OCI-LY7 (cell line): ENCODE results near the gene SOX2.

Experiments
- EZH2phosphoT487 ChIP-seq: fragments of 200-600 bp; sonication (generic); IDR thresholded peaks from 2 replicates; pipeline ENCODE4 v1.6.1; 2018; ENCODE audit warnings: low read depth, borderline replicate concordance, mild to moderate bottlenecking, mixed run types, antibody characterized with exemption, low read length, moderate library complexity, mixed read lengths
- TF ChIP-seq, protein P1 (sequence below): fragments of 200-600 bp; sonication (generic); conservative IDR thresholded peaks from 2 replicates; pipeline ENCODE4 v1.5.1; 2014; ENCODE audit warnings: mild to moderate bottlenecking, antibody characterized with exemption, low read length, moderate library complexity, mixed read lengths

- no peak for TF ChIP-seq EZH2phosphoT487
- TF ChIP-seq, protein P1, sequence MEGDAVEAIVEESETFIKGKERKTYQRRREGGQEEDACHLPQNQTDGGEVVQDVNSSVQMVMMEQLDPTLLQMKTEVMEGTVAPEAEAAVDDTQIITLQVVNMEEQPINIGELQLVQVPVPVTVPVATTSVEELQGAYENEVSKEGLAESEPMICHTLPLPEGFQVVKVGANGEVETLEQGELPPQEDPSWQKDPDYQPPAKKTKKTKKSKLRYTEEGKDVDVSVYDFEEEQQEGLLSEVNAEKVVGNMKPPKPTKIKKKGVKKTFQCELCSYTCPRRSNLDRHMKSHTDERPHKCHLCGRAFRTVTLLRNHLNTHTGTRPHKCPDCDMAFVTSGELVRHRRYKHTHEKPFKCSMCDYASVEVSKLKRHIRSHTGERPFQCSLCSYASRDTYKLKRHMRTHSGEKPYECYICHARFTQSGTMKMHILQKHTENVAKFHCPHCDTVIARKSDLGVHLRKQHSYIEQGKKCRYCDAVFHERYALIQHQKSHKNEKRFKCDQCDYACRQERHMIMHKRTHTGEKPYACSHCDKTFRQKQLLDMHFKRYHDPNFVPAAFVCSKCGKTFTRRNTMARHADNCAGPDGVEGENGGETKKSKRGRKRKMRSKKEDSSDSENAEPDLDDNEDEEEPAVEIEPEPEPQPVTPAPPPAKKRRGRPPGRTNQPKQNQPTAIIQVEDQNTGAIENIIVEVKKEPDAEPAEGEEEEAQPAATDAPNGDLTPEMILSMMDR, result no peak
These were observed 14.9 kb downstream of the SOX2 start for GRCh38 chr3:181726351-181727330.
